PFSK-1 (cell line): ENCODE results near the gene CNTN4.

ENCODE experiments used
- FOXP2 ChIP-seq: optimal IDR thresholded peaks from 2 replicates; pipeline ENCODE3; 2011; ENCODE audit warnings: borderline replicate concordance, control low read depth, inconsistent platforms; ENCODE audit not compliant: insufficient read depth; ENCODE audit errors: extremely low read length, extremely low read depth
- POLR2AphosphoS5 ChIP-seq: IDR thresholded peaks from 2 replicates; pipeline ENCODE4 v1.6.1; 2012; ENCODE audit warnings: low read depth, mild to moderate bottlenecking, control low read depth, low read length, moderate library complexity
- REST ChIP-seq, 2 experiments: IDR thresholded peaks; 2 replicates each; pipeline versions ENCODE4 v1.6.1 to v1.8.0; 2011 to 2012; ENCODE audit warnings: low read depth in 2 of 2, low read length in 2 of 2, control low read depth in 1 of 2, inconsistent platforms in 1 of 2, mild to moderate bottlenecking in 1 of 2, moderate library complexity in 1 of 2; ENCODE audit not compliant: insufficient read depth in 1 of 2
- SIN3A ChIP-seq: IDR thresholded peaks from 2 replicates; pipeline ENCODE4 v1.6.1; 2012; ENCODE audit warnings: mild to moderate bottlenecking, low read length, moderate library complexity, borderline replicate concordance; ENCODE audit not compliant: insufficient read depth
- TAF1 ChIP-seq: IDR thresholded peaks from 2 replicates; pipeline ENCODE4 v1.6.1; 2012; ENCODE audit warnings: low read length, control low read depth, borderline replicate concordance; ENCODE audit not compliant: insufficient read depth

The CNTN4 gene

GRCh38 chr3:2156244-2156847, 57.7 kb downstream of the CNTN4 start:
- TF ChIP-seq REST (IDR thresholded peaks at IDR 0.05; ENCODE audit: insufficient read depth in 1 of 2, low read depth in 2 of 2, low read length in 2 of 2) (no peak), SIN3A (no peak), TAF1 (no peak)

GRCh38 chr3:2158828-2159227, 60.2 kb downstream of the CNTN4 start:
- no peak for TF ChIP-seq FOXP2
- no peak for TF ChIP-seq TAF1
- no peak for TF ChIP-seq SIN3A
- TF ChIP-seq REST (IDR thresholded peaks at IDR 0.05; ENCODE audit: insufficient read depth in 1 of 2, low read depth in 2 of 2, low read length in 2 of 2): no peak
- no peak for TF ChIP-seq POLR2AphosphoS5

- TF ChIP-seq FOXP2: no peak
- TF ChIP-seq REST (IDR thresholded peaks at IDR 0.05; ENCODE audit: insufficient read depth in 1 of 2, low read depth in 2 of 2, low read length in 2 of 2): no peak
- TF ChIP-seq TAF1: no peak
- TF ChIP-seq POLR2AphosphoS5: no peak
- no peak for TF ChIP-seq SIN3A
Observed at GRCh38 chr3:2166552-2166951, 67.9 kb downstream of the CNTN4 start.

GRCh38 chr3:2172561-2173171, 74.0 kb downstream of the CNTN4 start:
- TF ChIP-seq FOXP2: no peak

- no peak for TF ChIP-seq FOXP2
- no peak for TF ChIP-seq POLR2AphosphoS5
- TF ChIP-seq REST (IDR thresholded peaks at IDR 0.05; ENCODE audit: insufficient read depth in 1 of 2, low read depth in 2 of 2, low read length in 2 of 2): no peak
- no peak for TF ChIP-seq SIN3A
- TF ChIP-seq TAF1: no peak
Observed at GRCh38 chr3:2180634-2181033, 82.0 kb downstream of the CNTN4 start.
